Caco-2 (cell line): ENCODE results near the gene SAMD4A. TPM values are rescaled to one million over a fixed set of nuclear protein-coding genes. Genes with fewer than 3 reads are reported as not detected.
"Not testable (repeated sequence)": the region's sequence is repeated elsewhere in the genome, so short reads cannot be mapped to it uniquely, and the experiment has no call there.

ENCODE experiments used
- BruUV-seq: library from RNA; stranded (reverse); fragments of 400-500 nt; replicated peaks from 2 replicates; lab custom pipeline; 2021; lab: Mats Ljungman, UMichigan
- CTCF ChIA-PET: fragments of 300-600 bp; sonication (Branson Sonifier 250); formaldehyde crosslinking; loops from one replicate; lab custom pipeline; 2022; ENCODE audit warnings: antibody characterized with exemption; lab: Charles Lee
- POLR2A ChIA-PET: fragments of 300-600 bp; sonication (Branson Sonifier 250); formaldehyde crosslinking; loops from one replicate; lab custom pipeline; 2022; ENCODE audit warnings: antibody characterized with exemption; lab: Charles Lee
- DNase-seq, 2 experiments: peaks; one replicate each; pipeline versions ENCODE4 v3.0.0 to v3.0.0-alpha.2; 2020 to 2022
- H3K27me3 ChIP-seq: replicated peaks from 2 replicates; pipeline ENCODE4 v1.6.0; 2011; ENCODE audit warnings: low read length; ENCODE audit not compliant: control insufficient read depth, insufficient read depth
- H3K36me3 ChIP-seq: 2 replicates; pipeline ENCODE4 v1.5.1; 2011; ENCODE audit warnings: low read length; ENCODE audit not compliant: control insufficient read depth, insufficient read depth
- H3K4me1 ChIP-seq: fragments of 250-450 bp; sonication (Bioruptor Pico); 2 replicates; pipeline ENCODE4 v1.5.1; 2020; ENCODE audit warnings: mild to moderate bottlenecking
- H3K4me3 ChIP-seq: 2 replicates; pipeline ENCODE4 v1.5.1; 2011; ENCODE audit warnings: low read depth, mild to moderate bottlenecking, control low read depth, low read length
- H3K9me3 ChIP-seq: fragments of 250-450 bp; sonication (Bioruptor Pico); 2 replicates; pipeline ENCODE4 v1.5.1; 2020; ENCODE audit warnings: mild to moderate bottlenecking, moderate library complexity
- H3K27ac Mint-ChIP-seq: one replicate; pipeline ENCODE4 v1.8.0; 2022; ENCODE audit warnings: mixed read lengths; ENCODE audit not compliant: unreplicated experiment
- H3K27me3 Mint-ChIP-seq: one replicate; pipeline ENCODE4 v1.8.0; 2022; ENCODE audit warnings: mixed read lengths; ENCODE audit not compliant: insufficient read depth, unreplicated experiment
- H3K36me3 Mint-ChIP-seq: one replicate; pipeline ENCODE4 v1.8.0; 2022; ENCODE audit warnings: mild to moderate bottlenecking, mixed read lengths; ENCODE audit not compliant: insufficient read depth, unreplicated experiment
- H3K4me1 Mint-ChIP-seq: one replicate; pipeline ENCODE4 v1.8.0; 2022; ENCODE audit warnings: low read depth, mixed read lengths; ENCODE audit not compliant: unreplicated experiment
- H3K4me3 Mint-ChIP-seq: one replicate; pipeline ENCODE4 v1.8.0; 2022; ENCODE audit warnings: mild to moderate bottlenecking, moderate library complexity, mixed read lengths; ENCODE audit not compliant: unreplicated experiment
- H3K9me3 Mint-ChIP-seq: one replicate; pipeline ENCODE4 v1.8.0; 2022; ENCODE audit warnings: mixed read lengths; ENCODE audit not compliant: unreplicated experiment
- intact Hi-C: fragments of 100-400 bp; cut with micrococcal nuclease; formaldehyde crosslinking; loops from one replicate; pipeline ENCODE4 v1.10.0; 2022; ENCODE audit not compliant: unreplicated experiment
- total RNA-seq: library from RNA; stranded (reverse); gene quantifications from 2 replicates; pipeline ENCODE4 v1.2.3, GENCODE V29; 2022
- TF ChIP-seq, protein P1 (sequence below), 2 experiments: fragments of 200-600 bp in 1 of 2; IDR thresholded peaks; 1 replicate in 1 of 2; 2 replicates in 1 of 2; pipeline versions ENCODE4 v1.5.1 to v1.8.0; 2011 to 2022; ENCODE audit warnings: antibody characterized with exemption in 1 of 2, control low read depth in 1 of 2, inconsistent platforms in 1 of 2, low read depth in 1 of 2, low read length in 1 of 2, mild to moderate bottlenecking in 1 of 2, moderate library complexity in 1 of 2; ENCODE audit not compliant: insufficient read depth in 1 of 2, severe bottlenecking in 1 of 2, unreplicated experiment in 1 of 2

SAMD4A gene
- total RNA-seq, 1 experiment from 2014 or later: 60.8 TPM

DNA sequence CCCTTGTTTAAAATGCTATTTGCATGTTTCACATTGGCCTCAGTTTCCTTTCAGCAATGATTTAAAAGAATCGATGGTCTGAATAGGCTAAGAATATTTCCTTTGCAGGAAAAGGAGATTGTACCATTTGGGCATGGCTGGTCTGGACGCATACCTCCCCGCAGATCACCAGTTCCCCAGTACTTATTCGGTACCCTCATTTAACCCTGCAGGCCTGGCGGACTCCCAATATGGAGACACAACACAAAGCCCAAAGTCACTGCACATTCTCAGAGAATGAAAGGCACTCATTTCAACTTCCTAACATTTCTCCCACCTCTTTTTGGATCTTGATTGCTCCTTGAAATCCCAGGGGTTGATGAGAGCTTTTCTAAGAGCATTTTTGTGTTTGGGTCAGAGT, 182.8 kb downstream of the SAMD4A start:
- intact Hi-C loops: no loop called here
- ChIA-PET CTCF (no interaction called here), POLR2A (no interaction called here)
- Histone ChIP-seq H3K36me3 (no peaks in the 10 kb centered on the region), H3K4me3 (no peak overlapping the region), H3K4me1 (no peaks in the 10 kb centered on the region), H3K27me3 (no peaks in the 10 kb centered on the region), H3K9me3 (no peaks in the 10 kb centered on the region)
- BruUV-seq: no TSS peak
- H3K27ac Mint-ChIP-seq: no peak overlapping the region
- no peak overlapping the region for H3K4me3 Mint-ChIP-seq
- DNase-seq: no peak
- TF ChIP-seq, protein P1, sequence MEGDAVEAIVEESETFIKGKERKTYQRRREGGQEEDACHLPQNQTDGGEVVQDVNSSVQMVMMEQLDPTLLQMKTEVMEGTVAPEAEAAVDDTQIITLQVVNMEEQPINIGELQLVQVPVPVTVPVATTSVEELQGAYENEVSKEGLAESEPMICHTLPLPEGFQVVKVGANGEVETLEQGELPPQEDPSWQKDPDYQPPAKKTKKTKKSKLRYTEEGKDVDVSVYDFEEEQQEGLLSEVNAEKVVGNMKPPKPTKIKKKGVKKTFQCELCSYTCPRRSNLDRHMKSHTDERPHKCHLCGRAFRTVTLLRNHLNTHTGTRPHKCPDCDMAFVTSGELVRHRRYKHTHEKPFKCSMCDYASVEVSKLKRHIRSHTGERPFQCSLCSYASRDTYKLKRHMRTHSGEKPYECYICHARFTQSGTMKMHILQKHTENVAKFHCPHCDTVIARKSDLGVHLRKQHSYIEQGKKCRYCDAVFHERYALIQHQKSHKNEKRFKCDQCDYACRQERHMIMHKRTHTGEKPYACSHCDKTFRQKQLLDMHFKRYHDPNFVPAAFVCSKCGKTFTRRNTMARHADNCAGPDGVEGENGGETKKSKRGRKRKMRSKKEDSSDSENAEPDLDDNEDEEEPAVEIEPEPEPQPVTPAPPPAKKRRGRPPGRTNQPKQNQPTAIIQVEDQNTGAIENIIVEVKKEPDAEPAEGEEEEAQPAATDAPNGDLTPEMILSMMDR (IDR thresholded peaks at IDR 0.05; ENCODE audit: insufficient read depth in 1 of 2, low read depth in 1 of 2, low read length in 1 of 2, severe bottlenecking in 1 of 2, unreplicated experiment in 1 of 2): no peak
- H3K4me1 Mint-ChIP-seq: peaks cover 4% of the 10 kb centered on the region
- H3K36me3 Mint-ChIP-seq: peaks cover 88% of the 10 kb centered on the region
- H3K9me3 Mint-ChIP-seq: no peaks in the 10 kb centered on the region
- no peaks in the 10 kb centered on the region for H3K27me3 Mint-ChIP-seq

DNA sequence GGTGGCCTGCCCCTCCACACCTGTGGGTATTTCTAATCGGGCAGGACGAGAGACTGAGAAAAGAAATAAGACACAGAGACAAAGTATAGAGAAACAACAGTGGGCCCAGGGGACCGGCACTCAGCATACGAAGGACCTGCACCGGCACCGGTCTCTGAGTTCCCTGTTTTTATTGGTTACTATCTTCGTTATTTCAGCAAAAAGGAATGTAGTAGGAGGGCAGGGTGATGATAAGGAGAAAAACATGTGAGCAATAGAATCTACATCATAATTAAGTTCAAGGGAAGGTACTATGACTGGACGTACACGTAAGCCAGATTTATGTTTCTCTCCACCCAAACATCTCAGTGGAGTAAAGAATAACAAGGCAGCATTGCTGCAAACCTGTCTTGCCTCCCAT, 185.7 kb downstream of the SAMD4A start:
- CTCF ChIA-PET, H3K4me1 Mint-ChIP-seq, H3K27me3 ChIP-seq, H3K4me3 Mint-ChIP-seq, H3K9me3 ChIP-seq, H3K4me3 ChIP-seq, BruUV-seq, DNase-seq, H3K4me1 ChIP-seq, POLR2A ChIA-PET, intact Hi-C loops, H3K27ac Mint-ChIP-seq, H3K27me3 Mint-ChIP-seq, H3K9me3 Mint-ChIP-seq, H3K36me3 ChIP-seq: not testable (repeated sequence)
- H3K36me3 Mint-ChIP-seq: peaks cover 91% of the 10 kb centered on the region

DNA sequence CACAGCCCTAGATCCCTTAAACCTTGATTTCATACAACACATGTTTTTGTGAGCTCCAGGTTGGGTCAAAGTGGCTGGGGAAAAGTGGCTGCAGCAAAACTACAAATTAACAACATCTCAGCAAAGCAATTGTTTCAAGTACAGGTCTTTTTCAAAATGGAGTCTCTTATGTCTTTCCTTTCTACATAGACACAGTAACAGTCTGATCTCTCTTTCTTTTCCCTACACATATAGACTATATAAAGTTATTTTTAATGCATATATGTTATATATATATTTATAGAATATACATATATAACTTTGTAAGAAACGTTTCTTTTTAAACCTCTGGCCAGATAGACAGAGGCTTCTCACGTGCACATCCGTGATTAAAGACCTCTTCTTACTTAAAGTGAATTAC, 186.5 kb downstream of the SAMD4A start:
- peaks cover 91% of the 10 kb centered on the region for H3K36me3 Mint-ChIP-seq
- H3K4me1 Mint-ChIP-seq, H3K9me3 Mint-ChIP-seq, H3K27me3 Mint-ChIP-seq, DNase-seq, H3K4me3 ChIP-seq, H3K4me1 ChIP-seq, H3K27ac Mint-ChIP-seq, H3K27me3 ChIP-seq, BruUV-seq, POLR2A ChIA-PET, H3K9me3 ChIP-seq, CTCF ChIA-PET, intact Hi-C loops, H3K36me3 ChIP-seq, H3K4me3 Mint-ChIP-seq: not testable (repeated sequence)

DNA sequence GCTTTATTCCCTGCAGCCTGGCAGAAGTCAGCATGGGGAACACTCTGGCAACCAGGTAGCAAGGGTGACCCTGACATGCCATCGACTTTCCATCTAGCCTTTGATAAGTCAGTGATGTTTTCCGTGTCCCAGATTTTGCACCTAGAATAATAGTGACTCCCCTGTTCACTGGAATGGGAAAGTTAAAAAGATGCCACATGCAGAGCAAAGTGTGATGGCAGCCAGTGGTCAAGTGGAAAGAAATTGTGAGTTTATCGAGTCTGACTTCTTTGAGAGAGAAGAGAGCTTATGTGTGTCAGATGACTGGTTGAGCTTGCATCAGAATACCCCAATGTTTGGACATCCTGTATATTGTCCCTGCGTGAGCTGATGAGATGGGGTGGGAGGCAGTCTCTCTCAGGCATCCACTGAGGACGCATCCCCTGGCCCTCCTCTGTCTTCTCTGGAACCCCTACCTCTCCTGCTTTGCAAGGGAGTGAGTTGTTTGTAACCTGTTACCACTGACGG, 187.2 kb downstream of the SAMD4A start:
- no peak overlapping the region for H3K4me3 Mint-ChIP-seq
- H3K9me3 ChIP-seq: no peaks in the 10 kb centered on the region
- no TSS peak for BruUV-seq
- no peak for DNase-seq
- POLR2A ChIA-PET: no interaction called here
- H3K27me3 ChIP-seq: no peaks in the 10 kb centered on the region
- peaks cover 89% of the 10 kb centered on the region for H3K36me3 Mint-ChIP-seq
- TF ChIP-seq, protein P1 (IDR thresholded peaks at IDR 0.05; ENCODE audit: insufficient read depth in 1 of 2, low read depth in 1 of 2, low read length in 1 of 2, severe bottlenecking in 1 of 2, unreplicated experiment in 1 of 2): no peak
- CTCF ChIA-PET: no interaction called here
- H3K4me3 ChIP-seq: no peak overlapping the region
- H3K9me3 Mint-ChIP-seq: no peaks in the 10 kb centered on the region
- H3K4me1 ChIP-seq: no peaks in the 10 kb centered on the region
- H3K27ac Mint-ChIP-seq: no peak overlapping the region
- no peaks in the 10 kb centered on the region for H3K27me3 Mint-ChIP-seq
- intact Hi-C loops: no loop called here
- no peaks in the 10 kb centered on the region for H3K36me3 ChIP-seq
- H3K4me1 Mint-ChIP-seq: no peaks in the 10 kb centered on the region
